Measurements from ENCODE around the gene MAPKAPK3.
"Not testable (repeated sequence)": the region's sequence is repeated elsewhere in the genome, so short reads cannot be mapped to it uniquely, and the experiment has no call there.

MAPKAPK3 gene

DNA sequence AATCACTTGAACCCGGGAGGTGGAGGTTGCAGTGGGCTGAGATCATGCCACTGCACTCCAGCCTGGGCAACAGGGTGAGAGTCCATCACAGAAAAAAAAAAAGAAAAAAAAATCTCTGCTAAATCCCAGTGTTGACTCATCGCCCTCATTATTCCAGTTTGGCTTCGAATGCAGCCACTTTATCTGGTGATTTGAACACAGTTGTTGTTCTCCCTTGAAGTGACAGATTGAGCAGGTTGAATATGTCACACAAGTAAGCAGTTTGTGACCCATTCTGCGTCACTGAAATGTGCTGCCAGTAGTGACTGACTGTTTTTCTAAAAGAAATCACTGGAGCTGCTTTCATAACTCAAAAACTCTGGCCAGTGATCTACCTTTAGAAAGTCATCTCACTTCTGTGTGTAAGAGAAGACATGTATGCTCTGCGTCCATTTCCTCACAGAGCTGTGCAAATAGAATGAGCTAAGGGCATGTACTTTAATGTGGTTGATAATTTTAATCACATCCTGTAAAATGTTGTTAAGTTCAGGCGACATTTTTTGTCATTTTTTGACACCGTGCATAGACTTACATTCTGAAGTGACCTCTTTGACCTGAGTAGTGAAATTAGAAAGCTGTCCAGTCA is 70.3 kb downstream of the MAPKAPK3 start:
- Histone ChIP-seq H3K36me3 (ENCODE audit: control insufficient read depth, insufficient read depth, low read length) (no peaks in the 10 kb centered on the region), H3K27me3 (replicated peaks; ENCODE audit: control insufficient read depth, insufficient read depth, low read length) (no peaks in the 10 kb centered on the region; the same call in 1 of the 2 replicates), H3K4me3 (replicated peaks; ENCODE audit: low read depth, low read length) (no peak overlapping the region)
- DNase-seq (ENCODE audit: extremely low read depth, insufficient read length) = no peak
- TF ChIP-seq, protein P1, sequence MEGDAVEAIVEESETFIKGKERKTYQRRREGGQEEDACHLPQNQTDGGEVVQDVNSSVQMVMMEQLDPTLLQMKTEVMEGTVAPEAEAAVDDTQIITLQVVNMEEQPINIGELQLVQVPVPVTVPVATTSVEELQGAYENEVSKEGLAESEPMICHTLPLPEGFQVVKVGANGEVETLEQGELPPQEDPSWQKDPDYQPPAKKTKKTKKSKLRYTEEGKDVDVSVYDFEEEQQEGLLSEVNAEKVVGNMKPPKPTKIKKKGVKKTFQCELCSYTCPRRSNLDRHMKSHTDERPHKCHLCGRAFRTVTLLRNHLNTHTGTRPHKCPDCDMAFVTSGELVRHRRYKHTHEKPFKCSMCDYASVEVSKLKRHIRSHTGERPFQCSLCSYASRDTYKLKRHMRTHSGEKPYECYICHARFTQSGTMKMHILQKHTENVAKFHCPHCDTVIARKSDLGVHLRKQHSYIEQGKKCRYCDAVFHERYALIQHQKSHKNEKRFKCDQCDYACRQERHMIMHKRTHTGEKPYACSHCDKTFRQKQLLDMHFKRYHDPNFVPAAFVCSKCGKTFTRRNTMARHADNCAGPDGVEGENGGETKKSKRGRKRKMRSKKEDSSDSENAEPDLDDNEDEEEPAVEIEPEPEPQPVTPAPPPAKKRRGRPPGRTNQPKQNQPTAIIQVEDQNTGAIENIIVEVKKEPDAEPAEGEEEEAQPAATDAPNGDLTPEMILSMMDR (IDR thresholded peaks at IDR 0.05; ENCODE audit: insufficient read depth, low read length, poor library complexity, severe bottlenecking) = no peak

DNA sequence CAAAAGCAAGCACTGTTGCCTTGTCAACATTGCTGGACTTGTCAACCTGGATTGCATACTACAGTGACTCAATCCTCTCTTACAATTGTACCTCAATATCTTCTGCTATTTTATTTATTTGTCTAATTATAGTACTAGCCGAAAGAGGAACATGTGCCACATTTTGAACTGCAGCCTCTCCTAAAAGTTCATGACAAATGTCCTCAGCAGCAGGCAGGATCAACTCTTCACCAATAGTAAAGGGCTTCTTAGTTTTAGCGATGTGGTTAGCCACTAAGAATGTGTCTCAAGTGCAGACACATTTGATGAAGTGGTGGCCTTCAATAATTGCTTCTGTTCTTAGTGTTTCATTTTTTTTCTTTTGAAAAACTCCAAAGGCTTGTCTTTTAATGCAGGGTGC is 71.0 kb downstream of the MAPKAPK3 start:
- no peak overlapping the region for H3K4me3 ChIP-seq (replicated peaks; ENCODE audit: low read depth, low read length)
- DNase-seq (ENCODE audit: extremely low read depth, insufficient read length) = no peak
- H3K27me3 ChIP-seq (replicated peaks; ENCODE audit: control insufficient read depth, insufficient read depth, low read length) = no peaks in the 10 kb centered on the region; the same call in 1 of the 2 replicates
- TF ChIP-seq, protein P1 (IDR thresholded peaks at IDR 0.05; ENCODE audit: insufficient read depth, low read length, poor library complexity, severe bottlenecking) = no peak
- no peaks in the 10 kb centered on the region for H3K36me3 ChIP-seq (ENCODE audit: control insufficient read depth, insufficient read depth, low read length)

DNA sequence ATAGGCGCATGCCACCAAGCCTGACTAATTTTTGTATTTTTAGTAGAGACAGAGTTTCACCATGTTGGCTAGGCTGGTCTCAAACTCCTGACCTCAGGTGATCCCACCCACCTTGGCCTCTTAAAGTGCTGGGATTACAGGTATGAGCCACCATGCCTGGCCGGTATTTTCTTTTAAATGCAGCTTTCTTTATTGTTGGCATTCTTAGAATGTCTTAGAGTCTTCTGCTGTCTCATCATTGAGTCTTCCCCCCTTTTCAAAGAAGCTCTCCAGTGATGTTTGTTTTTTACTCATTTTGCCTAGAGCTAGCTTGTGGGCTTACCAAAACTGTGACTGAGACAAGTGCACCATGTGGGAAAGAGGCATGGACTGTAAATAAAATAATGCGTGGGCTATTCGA is 71.7 kb downstream of the MAPKAPK3 start:
- not testable (repeated sequence) for DNase-seq (ENCODE audit: extremely low read depth, insufficient read length); H3K36me3 ChIP-seq (ENCODE audit: control insufficient read depth, insufficient read depth, low read length)

DNA sequence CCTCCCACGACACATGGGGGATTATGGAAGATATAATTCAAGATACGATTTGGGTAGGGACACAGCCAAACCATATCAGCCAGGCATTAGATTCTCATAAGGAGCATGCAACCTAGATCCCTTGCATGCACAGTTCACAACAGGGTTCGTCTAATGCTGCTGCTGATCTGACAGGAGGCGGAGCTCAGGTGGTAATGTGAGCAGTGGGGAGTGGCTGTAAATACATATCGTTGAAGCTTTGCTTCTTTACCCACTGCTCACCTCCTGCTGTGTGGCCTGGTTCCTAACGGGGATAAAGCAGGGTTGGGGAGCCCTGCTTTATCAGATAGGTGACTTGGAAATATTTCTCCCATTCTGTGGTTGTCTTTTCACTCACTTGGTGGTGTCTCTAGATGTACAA is 72.6 kb downstream of the MAPKAPK3 start:
- DNase-seq (ENCODE audit: extremely low read depth, insufficient read length) = no peak
- TF ChIP-seq, protein P1 (IDR thresholded peaks at IDR 0.05; ENCODE audit: insufficient read depth, low read length, poor library complexity, severe bottlenecking) = no peak

More for the DNA sequence above, 71.7 kb downstream of the MAPKAPK3 start:
- H3K4me3 ChIP-seq (replicated peaks; ENCODE audit: low read depth, low read length); H3K27me3 ChIP-seq (replicated peaks; ENCODE audit: control insufficient read depth, insufficient read depth, low read length): not testable (repeated sequence)

DNA sequence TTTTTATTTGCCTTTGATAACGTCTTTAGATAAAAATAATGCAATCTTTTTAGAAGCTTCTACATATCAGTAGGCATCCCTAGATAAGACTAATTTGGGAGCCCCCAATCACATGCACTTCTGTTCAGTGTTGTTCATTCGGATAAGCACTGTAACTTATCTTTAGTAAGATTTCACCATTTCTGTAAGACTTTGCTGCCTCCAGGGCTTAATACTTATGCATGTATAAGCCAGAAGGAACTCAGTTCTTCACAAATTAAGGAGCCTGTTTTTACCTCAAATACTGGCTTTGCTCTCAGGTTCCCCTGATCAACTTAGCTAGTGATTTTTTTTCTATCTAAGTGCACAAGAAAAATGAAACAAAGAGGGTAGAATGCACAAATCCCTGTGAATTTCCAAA is 78.1 kb downstream of the MAPKAPK3 start:
- Histone ChIP-seq H3K27me3 (replicated peaks; ENCODE audit: control insufficient read depth, insufficient read depth, low read length) (no peaks in the 10 kb centered on the region; the same call in 1 of the 2 replicates), H3K4me3 (replicated peaks; ENCODE audit: low read depth, low read length) (no peak overlapping the region), H3K36me3 (ENCODE audit: control insufficient read depth, insufficient read depth, low read length) (no peaks in the 10 kb centered on the region)
- DNase-seq (ENCODE audit: extremely low read depth, insufficient read length) = no peak
- TF ChIP-seq, protein P1 (IDR thresholded peaks at IDR 0.05; ENCODE audit: insufficient read depth, low read length, poor library complexity, severe bottlenecking) = no peak

More for the DNA sequence above, 72.6 kb downstream of the MAPKAPK3 start:
- no peaks in the 10 kb centered on the region for H3K36me3 ChIP-seq (ENCODE audit: control insufficient read depth, insufficient read depth, low read length)
- no peaks in the 10 kb centered on the region; the same call in 1 of the 2 replicates for H3K27me3 ChIP-seq (replicated peaks; ENCODE audit: control insufficient read depth, insufficient read depth, low read length)
- no peak overlapping the region for H3K4me3 ChIP-seq (replicated peaks; ENCODE audit: low read depth, low read length)

DNA sequence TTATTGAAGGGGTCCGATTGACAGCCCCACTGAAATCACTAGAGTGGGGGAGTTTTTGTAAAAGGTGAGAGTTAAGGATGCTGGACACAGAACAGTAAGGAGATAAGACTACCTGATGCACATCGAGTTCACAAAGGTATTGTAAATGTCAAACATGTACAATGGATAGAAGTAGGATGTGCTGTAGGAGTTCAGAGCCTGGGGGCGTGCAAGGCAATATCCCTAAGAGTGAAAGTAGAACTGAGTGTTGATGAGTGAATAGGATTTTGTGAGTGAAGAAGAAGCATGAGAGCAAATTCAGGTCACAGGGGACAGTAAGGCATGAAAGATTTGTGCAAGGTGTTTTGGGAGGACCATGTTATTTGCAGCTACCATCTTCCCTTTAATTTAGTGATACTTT is 79.3 kb downstream of the MAPKAPK3 start:
- no peak for DNase-seq (ENCODE audit: extremely low read depth, insufficient read length)

More for the DNA sequence above, 79.3 kb downstream of the MAPKAPK3 start:
- Histone ChIP-seq H3K36me3 (ENCODE audit: control insufficient read depth, insufficient read depth, low read length) (no peaks in the 10 kb centered on the region), H3K27me3 (replicated peaks; ENCODE audit: control insufficient read depth, insufficient read depth, low read length) (no peaks in the 10 kb centered on the region; the same call in 1 of the 2 replicates), H3K4me3 (replicated peaks; ENCODE audit: low read depth, low read length) (no peak overlapping the region)
- TF ChIP-seq, protein P1 (IDR thresholded peaks at IDR 0.05; ENCODE audit: insufficient read depth, low read length, poor library complexity, severe bottlenecking) = no peak
